ENCODE measurements around the gene SRSF6.

DNA sequence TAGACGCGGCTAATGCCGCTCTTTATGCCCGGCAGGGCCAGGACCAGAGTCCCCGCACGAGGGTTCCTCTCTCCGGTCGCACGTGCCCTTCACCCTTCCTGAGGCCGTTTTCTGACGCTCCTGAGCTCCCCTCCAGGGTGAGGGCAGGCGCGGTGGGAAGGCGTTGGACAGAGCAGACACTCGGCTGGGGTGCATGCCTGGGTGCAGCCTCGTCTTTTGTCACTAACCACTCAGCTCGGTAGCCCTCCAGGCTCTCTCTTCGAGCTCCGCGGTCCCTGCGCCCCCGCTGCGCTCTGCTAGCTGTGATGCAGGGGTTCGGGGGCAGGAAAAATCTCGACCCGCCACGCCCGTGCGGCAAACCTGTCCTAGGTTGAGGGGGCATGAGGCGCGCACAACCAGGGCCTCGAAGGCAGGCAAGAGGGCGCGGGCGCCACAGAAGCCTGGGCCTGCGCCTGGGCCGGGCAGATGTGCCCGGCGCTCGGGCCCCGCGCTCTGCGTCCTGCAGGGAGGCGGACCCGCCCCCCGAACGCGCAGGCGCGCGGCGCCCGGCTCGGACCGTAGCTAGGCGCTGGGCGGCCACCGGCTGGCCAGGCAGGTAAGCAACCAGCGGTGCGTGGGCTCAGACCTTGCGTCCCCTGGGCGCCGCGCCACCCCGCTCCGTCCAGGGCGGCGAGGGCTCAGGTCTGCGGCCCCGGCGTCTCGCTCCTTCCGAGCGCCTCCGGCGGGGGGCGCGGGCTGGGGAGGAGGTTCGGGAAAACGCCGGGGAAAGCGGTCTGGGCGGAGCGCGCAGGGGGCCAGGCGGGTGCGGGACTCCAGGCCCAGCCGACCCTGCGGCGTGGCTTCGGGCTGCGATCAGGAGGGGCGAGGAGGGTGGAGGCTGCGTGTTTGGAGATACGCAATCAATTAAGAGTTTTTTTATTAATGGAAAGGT, 49.7 kb downstream of the SRSF6 start, which contains the start of gene L3MBTL1:
- TF ChIP-seq, protein P1, sequence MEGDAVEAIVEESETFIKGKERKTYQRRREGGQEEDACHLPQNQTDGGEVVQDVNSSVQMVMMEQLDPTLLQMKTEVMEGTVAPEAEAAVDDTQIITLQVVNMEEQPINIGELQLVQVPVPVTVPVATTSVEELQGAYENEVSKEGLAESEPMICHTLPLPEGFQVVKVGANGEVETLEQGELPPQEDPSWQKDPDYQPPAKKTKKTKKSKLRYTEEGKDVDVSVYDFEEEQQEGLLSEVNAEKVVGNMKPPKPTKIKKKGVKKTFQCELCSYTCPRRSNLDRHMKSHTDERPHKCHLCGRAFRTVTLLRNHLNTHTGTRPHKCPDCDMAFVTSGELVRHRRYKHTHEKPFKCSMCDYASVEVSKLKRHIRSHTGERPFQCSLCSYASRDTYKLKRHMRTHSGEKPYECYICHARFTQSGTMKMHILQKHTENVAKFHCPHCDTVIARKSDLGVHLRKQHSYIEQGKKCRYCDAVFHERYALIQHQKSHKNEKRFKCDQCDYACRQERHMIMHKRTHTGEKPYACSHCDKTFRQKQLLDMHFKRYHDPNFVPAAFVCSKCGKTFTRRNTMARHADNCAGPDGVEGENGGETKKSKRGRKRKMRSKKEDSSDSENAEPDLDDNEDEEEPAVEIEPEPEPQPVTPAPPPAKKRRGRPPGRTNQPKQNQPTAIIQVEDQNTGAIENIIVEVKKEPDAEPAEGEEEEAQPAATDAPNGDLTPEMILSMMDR (IDR thresholded peaks at IDR 0.05; ENCODE audit: insufficient read depth, low read length): no peak
- TF ChIP-seq GABPA (IDR thresholded peaks at IDR 0.05; ENCODE audit: low read depth): no peak
- no peak for TF ChIP-seq POLR2AphosphoS5 (IDR thresholded peaks at IDR 0.05; ENCODE audit: low read depth)
